GM18868 (cell line): ENCODE data around the gene MEP1B.
A peak's percentile ranks its signal among the peaks of the same experiment; 100 is the strongest.
"Not testable (repeated sequence)": the region's sequence is repeated elsewhere in the genome, so short reads cannot be mapped to it uniquely, and the experiment has no call there.

Source experiments
- ATAC-seq: cut with Tn5 transposase; IDR thresholded peaks from one replicate; pipeline ENCODE4 v1.9.1; 2021; ENCODE audit warnings: mild to moderate bottlenecking, moderate library complexity; ENCODE audit not compliant: unreplicated experiment

MEP1B gene

DNA sequence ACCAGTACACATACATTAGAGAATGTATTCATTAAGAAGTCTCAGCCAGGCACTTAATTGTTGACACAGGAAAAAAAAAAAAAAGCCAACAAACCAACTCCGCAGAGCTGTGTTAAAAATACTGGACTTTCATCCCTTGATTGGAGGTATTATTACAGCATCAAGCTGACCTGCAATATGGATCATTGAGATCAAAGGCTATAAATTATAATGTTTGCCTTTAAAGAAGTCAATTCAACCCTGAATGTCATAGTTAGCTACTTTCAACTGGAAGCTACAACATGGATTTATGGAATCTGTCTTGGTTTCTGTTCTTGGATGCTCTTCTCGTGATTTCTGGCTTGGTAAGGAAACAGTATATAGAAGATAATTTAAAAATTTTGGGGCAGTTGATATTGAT, at the start of gene MEP1B:
Gene MEP1B (plus strand): TSS at position 250 of the 400 bp plus-strand sequence. CDS start 32 bp downstream, at position 282.
- ATAC-seq: no peak

DNA sequence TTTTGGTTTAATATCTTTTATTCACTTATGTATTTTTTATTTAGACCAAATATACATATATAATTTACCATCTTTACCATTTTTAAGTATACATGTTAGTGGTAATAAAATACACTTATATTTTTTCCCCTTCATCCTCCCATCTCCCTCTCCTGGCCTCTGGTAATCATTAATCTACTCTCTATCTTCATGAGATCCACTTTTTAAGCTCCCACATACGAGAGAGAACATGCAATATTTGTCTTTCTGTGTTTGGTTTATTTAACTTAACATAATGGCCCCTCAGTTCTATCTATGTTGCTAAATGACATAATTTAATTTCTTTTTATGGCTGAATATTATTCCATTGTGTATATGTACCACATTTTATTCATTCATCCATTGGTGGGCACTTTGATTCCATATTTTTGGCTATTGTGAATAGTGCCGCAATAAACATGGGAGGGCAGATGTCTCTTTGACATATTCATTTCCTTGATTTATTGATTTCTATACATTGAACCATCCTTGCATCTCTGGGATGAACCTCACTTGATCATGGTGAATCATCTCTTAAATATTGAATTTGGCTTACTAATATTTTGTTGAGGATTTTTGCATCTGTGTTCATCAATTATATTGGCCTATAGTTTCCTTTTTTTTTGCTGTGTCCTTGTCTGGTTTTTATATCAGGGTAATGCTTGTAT, 41.5 kb upstream of the MEP1B start:
- ATAC-seq: no peak

GRCh38 chr18:32152705-32153448, 37.0 kb upstream of the MEP1B start:
- peak; percentile 92 for ATAC-seq

GRCh38 chr18:32156855-32157254, 33.0 kb upstream of the MEP1B start:
- ATAC-seq: no peak

DNA sequence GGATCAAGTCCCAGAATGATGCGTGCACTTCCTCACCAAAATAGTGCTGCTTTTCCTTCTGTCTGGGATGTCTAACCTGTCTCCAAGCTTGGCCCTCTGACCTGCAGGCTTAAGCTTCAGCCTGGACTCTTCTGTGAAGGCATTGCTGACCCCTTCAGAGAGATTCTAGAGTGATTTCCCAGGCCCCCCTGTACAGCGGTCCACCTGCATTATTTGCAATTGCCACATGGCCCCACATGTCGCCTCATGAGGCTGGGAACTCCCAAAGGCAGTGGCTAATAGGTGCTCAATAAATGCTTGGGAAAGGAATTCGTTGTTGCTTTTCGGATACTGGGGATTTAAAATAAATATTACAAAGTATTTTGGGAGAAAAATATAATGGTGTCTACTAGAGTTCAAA, 32.3 kb upstream of the MEP1B start:
- no peak for ATAC-seq

DNA sequence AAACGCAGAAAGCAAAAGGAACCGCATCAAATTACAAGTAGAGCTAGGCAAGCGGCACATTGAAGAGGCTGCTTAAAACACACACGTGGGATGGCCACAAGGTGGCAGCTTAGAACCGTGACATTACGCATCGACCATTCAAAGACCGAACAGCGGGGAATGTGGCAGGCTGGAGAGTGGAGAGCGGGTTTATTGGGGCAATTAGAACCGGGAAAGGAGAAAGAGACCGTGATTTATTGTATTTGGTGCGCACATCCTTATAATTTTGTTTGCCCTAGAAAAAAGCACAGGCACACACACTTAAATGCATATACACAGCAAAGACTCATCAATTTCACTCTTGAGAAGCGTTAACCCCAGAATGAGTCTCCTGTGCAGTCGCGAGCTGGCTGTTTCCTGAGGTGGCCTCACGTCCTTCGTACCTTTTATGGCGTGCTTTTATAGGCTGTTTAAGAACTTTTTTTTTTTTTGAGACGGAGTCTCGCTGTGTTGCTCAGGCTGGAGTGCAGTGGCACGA, 31.7 kb upstream of the MEP1B start:
- peak; percentile 88 for ATAC-seq

DNA sequence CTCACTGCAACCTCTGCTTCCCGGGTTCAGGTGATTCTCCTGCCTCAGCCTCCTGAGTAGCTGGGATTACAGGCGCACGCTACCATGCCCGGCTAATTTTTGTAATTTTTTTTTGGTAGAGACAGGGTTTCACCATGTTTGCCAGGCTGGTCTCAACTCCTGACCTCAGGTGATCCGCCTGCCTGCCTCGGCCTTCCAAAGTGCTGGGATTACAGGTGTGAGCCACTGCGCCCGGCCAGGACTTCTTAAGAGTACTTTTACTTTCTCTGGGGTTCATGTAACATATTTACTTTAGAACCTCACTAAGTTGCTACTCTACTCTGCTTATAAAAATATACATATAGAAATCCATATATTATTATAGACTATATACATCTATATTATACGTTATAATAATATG, 31.2 kb upstream of the MEP1B start:
- ATAC-seq: not testable (repeated sequence)

GRCh38 chr18:32160547-32160946, 29.3 kb upstream of the MEP1B start:
- no peak for ATAC-seq

DNA sequence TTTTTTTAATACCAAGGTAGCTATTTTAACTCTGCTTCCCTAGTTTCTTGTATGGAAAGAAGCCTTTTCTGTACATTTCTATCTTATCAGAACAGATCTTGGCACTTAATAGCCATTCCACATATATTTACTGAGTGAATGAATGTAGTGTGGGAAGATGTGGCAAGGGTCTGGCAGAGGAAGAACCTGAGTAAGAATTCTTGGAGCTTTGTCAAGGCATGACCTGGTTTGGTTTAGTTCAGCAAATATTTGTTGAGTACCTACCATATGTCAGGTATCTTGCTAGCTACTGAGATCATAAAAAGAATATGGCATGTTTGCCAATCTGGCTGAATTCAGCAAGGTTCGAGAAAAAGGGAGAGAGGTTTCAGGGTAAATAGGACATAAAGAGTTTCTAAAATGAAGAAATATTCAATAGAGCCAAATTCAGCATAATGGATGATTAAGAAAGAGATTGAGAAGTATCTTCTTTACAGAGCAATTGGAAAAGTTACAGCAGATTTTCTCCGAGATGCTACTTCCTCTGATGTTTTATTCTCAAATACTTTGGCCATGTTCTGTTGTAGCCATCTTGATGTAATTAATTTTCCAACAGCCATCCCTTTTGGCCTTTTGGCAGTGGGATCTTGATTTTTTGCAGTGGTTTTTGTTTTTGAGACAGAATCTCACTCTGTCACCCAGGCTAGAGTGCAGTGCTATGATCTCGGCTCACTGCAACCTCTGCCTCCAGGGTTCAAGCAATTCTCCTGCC, 21.7 kb upstream of the MEP1B start:
- ATAC-seq: no peak

DNA sequence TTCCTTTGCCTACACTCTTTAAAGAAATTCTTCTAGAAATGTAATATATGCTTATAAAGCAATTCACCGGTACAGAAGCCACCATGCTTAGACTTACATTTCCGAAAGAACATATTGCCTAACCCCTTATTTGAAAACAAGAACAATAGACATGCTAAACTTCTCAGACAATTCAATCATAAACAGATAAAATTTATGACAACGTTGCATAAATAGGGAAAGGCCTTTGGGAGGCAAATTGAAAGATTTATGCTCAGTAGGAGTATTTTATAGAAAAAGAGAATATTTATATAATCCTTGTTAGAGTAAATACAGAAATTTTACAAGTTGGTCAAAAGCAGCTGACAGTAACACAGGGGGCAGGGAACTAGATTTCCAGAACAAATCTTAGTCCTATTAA, 16.2 kb upstream of the MEP1B start:
- no peak for ATAC-seq

GRCh38 chr18:32174719-32175118, 15.1 kb upstream of the MEP1B start:
- no peak for ATAC-seq

GRCh38 chr18:32175265-32175664, 14.6 kb upstream of the MEP1B start:
- no peak for ATAC-seq

DNA sequence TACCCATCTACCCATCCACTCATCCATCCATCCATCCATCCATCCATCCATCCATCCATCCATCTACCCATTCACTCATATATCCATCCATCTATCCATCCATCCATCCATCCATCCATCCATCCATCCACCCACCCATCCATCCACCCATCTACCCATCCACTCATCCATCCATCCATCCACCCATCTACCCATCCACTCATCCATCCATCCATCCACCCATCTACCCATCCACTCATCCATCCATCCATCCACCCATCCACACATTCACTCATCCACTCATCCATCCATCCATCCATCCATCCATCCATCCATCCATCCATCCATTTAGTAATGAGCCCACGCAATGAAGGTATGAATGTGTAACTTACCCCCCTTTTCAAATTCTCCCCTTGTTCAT, 13.1 kb upstream of the MEP1B start:
- ATAC-seq: not testable (repeated sequence)

- ATAC-seq: peak; percentile 66
Measured at GRCh38 chr18:32177530-32177929, 12.3 kb upstream of the MEP1B start.

DNA sequence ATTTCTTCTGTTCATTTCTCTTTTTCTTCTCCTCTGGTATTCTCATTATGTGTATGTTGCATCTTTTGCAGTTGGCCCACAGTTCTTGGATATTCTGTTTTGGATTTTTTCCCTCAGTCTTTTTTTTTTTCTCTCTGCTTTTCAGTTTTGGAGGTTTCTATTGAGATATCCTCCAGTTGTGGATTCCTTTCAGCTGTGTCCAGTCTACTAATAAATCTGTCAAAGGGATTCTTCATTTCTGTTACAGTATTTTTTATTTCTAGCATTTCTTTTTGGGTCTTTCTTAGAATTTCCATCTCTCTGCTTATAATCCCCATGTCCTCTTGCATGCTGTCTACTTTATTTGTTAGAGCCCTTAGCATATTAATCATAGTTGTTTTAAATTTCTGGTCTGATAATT, 6.3 kb upstream of the MEP1B start:
- no peak for ATAC-seq

- no peak for ATAC-seq
Measured at GRCh38 chr18:32190209-32190608, 370 bp downstream of the MEP1B start.

DNA sequence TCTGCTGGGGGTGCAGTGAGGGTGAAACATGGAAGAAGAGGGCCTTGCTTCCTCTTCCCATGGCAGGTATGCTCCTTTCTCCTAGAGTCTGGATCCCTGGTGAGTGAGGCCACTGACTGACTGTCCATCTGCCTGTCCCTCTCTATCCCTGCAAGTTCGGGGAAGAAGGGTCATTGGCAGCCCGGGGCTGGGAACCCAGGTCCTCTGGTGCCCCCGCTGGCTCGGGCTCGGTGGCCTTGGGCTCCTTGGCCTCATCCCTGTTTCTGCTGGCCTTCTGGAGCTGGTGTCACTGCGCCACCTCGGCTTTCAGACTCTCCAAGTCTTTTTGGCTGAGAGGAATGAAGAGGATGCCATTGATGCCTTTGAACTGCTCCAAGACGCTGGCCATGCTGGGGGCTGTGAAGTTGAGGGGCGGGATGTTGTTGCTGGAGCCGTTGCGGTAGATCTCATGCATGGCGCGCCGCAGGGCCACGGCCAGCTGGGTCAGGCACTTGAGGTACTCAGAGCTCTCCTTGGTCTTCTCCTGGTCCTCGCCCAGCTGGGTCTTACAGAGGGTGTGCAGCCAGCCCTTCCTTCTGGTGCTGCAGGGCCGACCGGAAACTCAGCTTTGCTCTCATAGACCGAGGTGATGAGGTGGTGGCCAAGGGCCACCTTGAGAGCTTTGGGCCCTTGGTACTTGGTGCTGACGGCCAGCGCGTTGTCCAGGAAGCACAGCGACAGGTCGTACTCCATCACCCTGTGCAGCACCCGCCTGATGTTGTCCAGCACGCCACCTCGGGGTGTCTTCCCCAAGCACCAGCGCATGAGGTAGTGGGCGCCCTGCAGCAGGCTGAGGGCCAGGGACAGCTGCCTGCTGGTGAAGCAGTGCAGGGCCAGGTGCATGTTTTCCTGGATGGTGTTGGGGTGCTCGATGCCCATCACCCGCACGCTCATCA, 6.3 kb downstream of the MEP1B start:
- no peak for ATAC-seq

DNA sequence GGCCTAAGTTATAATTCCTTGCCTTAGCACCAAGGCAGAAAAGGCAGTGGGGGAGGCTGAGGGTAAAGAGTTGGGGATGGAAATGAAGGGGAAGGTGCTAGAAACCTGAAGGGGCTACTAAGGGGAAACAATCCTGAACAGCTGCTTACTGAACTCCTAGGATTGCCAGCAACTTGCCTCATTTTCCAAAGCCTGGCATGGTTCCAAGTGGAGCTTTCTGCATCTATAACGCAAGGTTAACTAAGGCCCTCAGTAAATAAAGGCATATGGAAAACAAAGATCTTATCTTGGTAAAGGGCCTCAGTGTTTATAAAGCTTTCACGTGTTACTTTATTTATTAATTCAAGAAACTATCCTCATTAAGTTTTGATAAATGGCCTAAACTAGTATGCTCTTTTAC, 10.9 kb downstream of the MEP1B start:
- ATAC-seq: no peak

- no peak for ATAC-seq
Measured at GRCh38 chr18:32201948-32202672, 12.3 kb downstream of the MEP1B start.

GRCh38 chr18:32208023-32208422, 18.2 kb downstream of the MEP1B start:
- no peak for ATAC-seq
